K562 (cell line): ENCODE data around the gene RPL9. TPM values are rescaled to one million over a fixed set of nuclear protein-coding genes. Genes with fewer than 3 reads are reported as not detected.

Source experiments
- CHCHD3 ChIP-seq: fragments of 250-450 bp; sonication (Bioruptor Pico); IDR thresholded peaks from 2 replicates; pipeline ENCODE4 v2.1.2; 2022; ENCODE audit warnings: mild to moderate bottlenecking
- ELK1 ChIP-seq: sonication (generic); formaldehyde crosslinking; IDR thresholded peaks from 2 replicates; pipeline ENCODE4 v1.8.1; 2022; ENCODE audit warnings: missing genetic modification reagents
- ERF ChIP-seq: fragments of 450-650 bp; formaldehyde crosslinking; IDR thresholded peaks from 2 replicates; pipeline ENCODE4 v1.4.0; 2020; ENCODE audit warnings: mild to moderate bottlenecking, mixed read lengths
- FOXM1 ChIP-seq, 2 experiments: fragments of 450-650 bp in 1 of 2; sonication (generic) in 1 of 2; formaldehyde crosslinking in 1 of 2; IDR thresholded peaks; 2 replicates each; pipeline versions ENCODE4 v1.6.1 to v1.9.0; 2017 to 2022; ENCODE audit warnings: low read depth in 2 of 2, mild to moderate bottlenecking in 2 of 2, missing genetic modification reagents in 1 of 2, moderate library complexity in 1 of 2
- KLF16 ChIP-seq: IDR thresholded peaks from 2 replicates; pipeline ENCODE4 v1.6.1; 2016; ENCODE audit warnings: antibody characterized with exemption
- MAX ChIP-seq: sonication (generic); formaldehyde crosslinking; IDR thresholded peaks from 2 replicates; pipeline ENCODE4 v1.9.0; 2022; ENCODE audit warnings: mild to moderate bottlenecking, missing genetic modification reagents
- MYBL2 ChIP-seq, 2 experiments: fragments of 450-650 bp in 1 of 2; sonication (generic) in 1 of 2; formaldehyde crosslinking in 1 of 2; IDR thresholded peaks; 2 replicates each; pipeline versions ENCODE4 v1.6.1 to v1.8.1; 2017 to 2022; ENCODE audit warnings: borderline replicate concordance in 1 of 2, inconsistent platforms in 1 of 2, low read depth in 1 of 2, mild to moderate bottlenecking in 1 of 2, missing genetic modification reagents in 1 of 2, moderate library complexity in 1 of 2
- PATZ1 ChIP-seq: fragments of 250-450 bp; sonication (Bioruptor Pico); IDR thresholded peaks from 2 replicates; pipeline ENCODE4 v1.5.0; 2020; ENCODE audit warnings: mild to moderate bottlenecking, borderline replicate concordance
- PRPF4 ChIP-seq: fragments of 200-400 bp; formaldehyde crosslinking; IDR thresholded peaks from one replicate; pipeline ENCODE4 v1.6.1; 2017; ENCODE audit warnings: low read length, low read depth, mild to moderate bottlenecking; ENCODE audit not compliant: insufficient read depth, poor library complexity, severe bottlenecking
- RBFOX2 ChIP-seq: fragments of 200-400 bp; formaldehyde crosslinking; IDR thresholded peaks from 2 replicates; pipeline ENCODE4 v1.6.1; 2017; ENCODE audit warnings: low read depth, mild to moderate bottlenecking, low read length, moderate library complexity
- STAG1 ChIP-seq: sonication (generic); formaldehyde crosslinking; IDR thresholded peaks from 2 replicates; pipeline ENCODE4 v1.5.0; 2020; ENCODE audit warnings: missing genetic modification reagents, borderline replicate concordance
- STAT5B ChIP-seq: fragments of 250-450 bp; sonication (Bioruptor Pico); IDR thresholded peaks from 2 replicates; pipeline ENCODE4 v1.8.0; 2021; ENCODE audit warnings: mild to moderate bottlenecking, inconsistent platforms
- ZFPM2 ChIP-seq: fragments of 250-450 bp; sonication (Bioruptor Pico); IDR thresholded peaks from 2 replicates; pipeline ENCODE4 v1.5.1; 2022; ENCODE audit warnings: mild to moderate bottlenecking
- ZNF76 ChIP-seq: fragments of 250-450 bp; sonication (Bioruptor Pico); IDR thresholded peaks from 2 replicates; pipeline ENCODE4 v1.4.0; 2020; ENCODE audit warnings: mild to moderate bottlenecking, moderate library complexity, borderline replicate concordance
- polyA plus RNA-seq, 8 experiments: library from polyadenylated mRNA; depleted of rRNA in 4 of 8; stranded (reverse) in 5 of 8; unstranded in 3 of 8; fragments of >200 nt; fragmentation: Nextera tagmentation in 2 of 8; fragmentation: Illumina TruSeq in 1 of 8; extraction: Ambion mirVana in 2 of 8; extraction: Trizol in 1 of 8; gene quantifications; 2 replicates each; pipeline versions ENCODE4 v1.2.1 to v1.2.3, GENCODE V29; 2011 to 2014; ENCODE audit warnings: inconsistent platforms in 1 of 8, missing spikeins in 1 of 8
- total RNA-seq, 7 experiments: library from RNA; depleted of rRNA in 6 of 7; stranded (reverse); fragments of >200 nt in 6 of 7; fragmentation: Illumina TruSeq in 2 of 7; extraction: Trizol in 2 of 7; gene quantifications; 2 replicates each; pipeline versions ENCODE4 v1.2.1 to v1.2.3, GENCODE V29; 2011 to 2021; ENCODE audit warnings: low replicate concordance in 1 of 7
- TF ChIP-seq, protein P1 (sequence below): fragments of 450-650 bp; IDR thresholded peaks from 2 replicates; pipeline ENCODE4 v1.6.1; 2014; ENCODE audit warnings: low read depth, mild to moderate bottlenecking, moderate library complexity, borderline replicate concordance
- TF ChIP-seq, protein P2 (sequence below): fragments of 250-450 bp; sonication (Bioruptor Pico); IDR thresholded peaks from 2 replicates; pipeline ENCODE4 v1.6.1; 2021; ENCODE audit warnings: mild to moderate bottlenecking

The RPL9 gene
- total and polyA plus RNA-seq, 9 of the 15 experiments (the other 6 are each of a cell fraction or from before 2014, with no cell fraction given), result 1,925 to 5,178 (median 3,033) TPM

DNA sequence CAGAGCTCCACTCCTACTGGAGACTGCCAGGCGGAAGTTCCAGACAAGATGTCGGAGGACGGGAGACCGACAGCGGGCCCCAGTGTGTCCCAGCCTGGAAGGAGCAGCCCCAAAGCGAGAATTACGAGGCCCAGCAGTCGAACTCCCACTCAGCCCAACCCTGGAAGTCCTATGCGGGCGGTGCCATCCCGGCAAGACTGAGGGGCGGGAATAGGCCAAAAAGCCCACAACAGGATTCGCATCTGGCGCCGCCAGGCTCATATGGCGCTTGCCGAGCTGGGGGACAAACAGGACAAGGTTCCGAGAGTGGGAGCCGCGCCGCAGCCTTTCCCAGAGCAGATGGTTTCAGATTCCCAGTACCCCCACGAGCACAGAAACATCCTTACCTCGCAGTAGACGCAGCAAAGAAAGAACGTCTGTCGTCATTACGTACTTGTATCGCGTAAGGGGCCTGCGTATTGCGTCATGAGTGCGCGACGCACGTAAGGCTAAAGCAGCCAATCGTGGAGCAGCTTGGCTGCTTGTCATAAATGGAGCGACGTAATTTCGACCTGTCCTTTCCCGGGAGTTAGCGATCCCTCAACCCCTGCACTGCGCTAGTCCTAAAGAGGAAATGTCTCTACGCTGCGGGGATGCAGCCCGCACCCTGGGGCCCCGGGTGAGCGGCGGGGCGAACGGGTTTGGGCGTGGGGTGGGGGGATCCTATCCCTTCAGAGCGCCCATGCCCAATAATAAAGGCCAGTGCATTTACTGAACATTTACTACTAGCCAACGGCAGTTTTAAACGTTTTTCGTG lies at the start of gene RPL9, which contains the start of gene LIAS (continued):
- TF ChIP-seq RBFOX2 (peak; percentile 98), KLF16 (no peak), MYBL2 (IDR thresholded peaks at IDR 0.05; ENCODE audit: low read depth) (peak; percentile 54; the same call in 1 of the 2 replicates), MYBL2 (CRISPR knock-in tag; IDR thresholded peaks at IDR 0.05; ENCODE audit: borderline replicate concordance) (no peak), FOXM1 (IDR thresholded peaks at IDR 0.05; ENCODE audit: low read depth) (peak; percentile 10; the same call in 1 of the 2 replicates), FOXM1 (CRISPR knock-in tag; IDR thresholded peaks at IDR 0.05; ENCODE audit: low read depth) (no peak), CHCHD3 (CRISPR knock-in tag) (0 out of 2 replicates have a peak, but pooled peaks have one; percentile 24), MAX (CRISPR knock-in tag) (peak; percentile 79), ZNF76 (CRISPR knock-in tag) (no peak), STAG1 (no peak), STAT5B (CRISPR knock-in tag) (no peak), PATZ1 (CRISPR knock-in tag) (no peak), ELK1 (CRISPR knock-in tag) (no peak), ERF (CRISPR knock-in tag) (peak; percentile 37; the same call in 1 of the 2 replicates), ZFPM2 (CRISPR knock-in tag) (no peak), PRPF4 (peak; percentile 47)
- TF ChIP-seq, protein P1, sequence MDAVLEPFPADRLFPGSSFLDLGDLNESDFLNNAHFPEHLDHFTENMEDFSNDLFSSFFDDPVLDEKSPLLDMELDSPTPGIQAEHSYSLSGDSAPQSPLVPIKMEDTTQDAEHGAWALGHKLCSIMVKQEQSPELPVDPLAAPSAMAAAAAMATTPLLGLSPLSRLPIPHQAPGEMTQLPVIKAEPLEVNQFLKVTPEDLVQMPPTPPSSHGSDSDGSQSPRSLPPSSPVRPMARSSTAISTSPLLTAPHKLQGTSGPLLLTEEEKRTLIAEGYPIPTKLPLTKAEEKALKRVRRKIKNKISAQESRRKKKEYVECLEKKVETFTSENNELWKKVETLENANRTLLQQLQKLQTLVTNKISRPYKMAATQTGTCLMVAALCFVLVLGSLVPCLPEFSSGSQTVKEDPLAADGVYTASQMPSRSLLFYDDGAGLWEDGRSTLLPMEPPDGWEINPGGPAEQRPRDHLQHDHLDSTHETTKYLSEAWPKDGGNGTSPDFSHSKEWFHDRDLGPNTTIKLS, result peak; percentile 47; the same call in 1 of the 2 replicates
- TF ChIP-seq, protein P2, sequence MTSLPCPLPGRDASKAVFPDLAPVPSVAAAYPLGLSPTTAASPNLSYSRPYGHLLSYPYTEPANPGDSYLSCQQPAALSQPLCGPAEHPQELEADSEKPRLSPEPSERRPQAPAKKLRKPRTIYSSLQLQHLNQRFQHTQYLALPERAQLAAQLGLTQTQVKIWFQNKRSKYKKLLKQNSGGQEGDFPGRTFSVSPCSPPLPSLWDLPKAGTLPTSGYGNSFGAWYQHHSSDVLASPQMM, result no peak
